ENCODE measurements around the gene AIRE.

GRCh38 chr21:44291936-44292811, 6.5 kb downstream of the AIRE start:
- TF ChIP-seq POLR2A (IDR thresholded peaks at IDR 0.05) = no peak
- TF ChIP-seq, protein P1, sequence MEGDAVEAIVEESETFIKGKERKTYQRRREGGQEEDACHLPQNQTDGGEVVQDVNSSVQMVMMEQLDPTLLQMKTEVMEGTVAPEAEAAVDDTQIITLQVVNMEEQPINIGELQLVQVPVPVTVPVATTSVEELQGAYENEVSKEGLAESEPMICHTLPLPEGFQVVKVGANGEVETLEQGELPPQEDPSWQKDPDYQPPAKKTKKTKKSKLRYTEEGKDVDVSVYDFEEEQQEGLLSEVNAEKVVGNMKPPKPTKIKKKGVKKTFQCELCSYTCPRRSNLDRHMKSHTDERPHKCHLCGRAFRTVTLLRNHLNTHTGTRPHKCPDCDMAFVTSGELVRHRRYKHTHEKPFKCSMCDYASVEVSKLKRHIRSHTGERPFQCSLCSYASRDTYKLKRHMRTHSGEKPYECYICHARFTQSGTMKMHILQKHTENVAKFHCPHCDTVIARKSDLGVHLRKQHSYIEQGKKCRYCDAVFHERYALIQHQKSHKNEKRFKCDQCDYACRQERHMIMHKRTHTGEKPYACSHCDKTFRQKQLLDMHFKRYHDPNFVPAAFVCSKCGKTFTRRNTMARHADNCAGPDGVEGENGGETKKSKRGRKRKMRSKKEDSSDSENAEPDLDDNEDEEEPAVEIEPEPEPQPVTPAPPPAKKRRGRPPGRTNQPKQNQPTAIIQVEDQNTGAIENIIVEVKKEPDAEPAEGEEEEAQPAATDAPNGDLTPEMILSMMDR (IDR thresholded peaks at IDR 0.05) = no peak

All from adrenal gland (tissue), 5 donors.